Medulla oblongata (tissue), 1 donor: ENCODE measurements around the gene ASAP2.
"Not testable (repeated sequence)": the region's sequence is repeated elsewhere in the genome, so short reads cannot be mapped to it uniquely, and the experiment has no call there.

ENCODE experiments used
- DNase-seq: peaks from one replicate; pipeline ENCODE4 v3.0.0-alpha.2; 2015; ENCODE audit errors: extremely low spot score

Gene ASAP2

GRCh38 chr2:9378433-9379390 is 172.1 kb downstream of the ASAP2 start:
- no peak for DNase-seq

GRCh38 chr2:9379391-9379755 is 172.8 kb downstream of the ASAP2 start:
- DNase-seq = no peak

GRCh38 chr2:9380702-9381628 is 174.4 kb downstream of the ASAP2 start:
- DNase-seq = no peak

GRCh38 chr2:9382604-9383235 is 176.1 kb downstream of the ASAP2 start:
- DNase-seq = no peak

GRCh38 chr2:9384521-9384920 is 177.9 kb downstream of the ASAP2 start:
- no peak for DNase-seq

- no peak for DNase-seq
Observed at GRCh38 chr2:9385841-9386240, 179.2 kb downstream of the ASAP2 start.

- DNase-seq = no peak
Observed at GRCh38 chr2:9388199-9388681, 181.6 kb downstream of the ASAP2 start.

GRCh38 chr2:9388950-9389911 is 182.6 kb downstream of the ASAP2 start:
- no peak for DNase-seq

GRCh38 chr2:9390151-9390850 is 183.7 kb downstream of the ASAP2 start:
- DNase-seq = no peak

- DNase-seq = no peak
Observed at GRCh38 chr2:9390991-9391390, 184.4 kb downstream of the ASAP2 start.

- no peak for DNase-seq
Observed at GRCh38 chr2:9391961-9392720, 185.5 kb downstream of the ASAP2 start.

GRCh38 chr2:9392898-9393765 is 186.5 kb downstream of the ASAP2 start:
- DNase-seq = no peak

GRCh38 chr2:9394816-9395215 is 188.2 kb downstream of the ASAP2 start:
- DNase-seq = no peak

- DNase-seq = no peak
Observed at GRCh38 chr2:9397201-9397600, 190.6 kb downstream of the ASAP2 start.

GRCh38 chr2:9398251-9398650 is 191.6 kb downstream of the ASAP2 start:
- not testable (repeated sequence) for DNase-seq

GRCh38 chr2:9398881-9399780 is 192.5 kb downstream of the ASAP2 start:
- peak; percentile 57 for DNase-seq
